Right kidney (tissue), 1 donor: Measurements from ENCODE around the gene MAP2K7.
A peak's percentile ranks its signal among the peaks of the same experiment; 100 is the strongest.
"Not testable (repeated sequence)": the region's sequence is repeated elsewhere in the genome, so short reads cannot be mapped to it uniquely, and the experiment has no call there.

ENCODE experiments used
- DNase-seq: peaks from one replicate; pipeline ENCODE4 v3.0.0-alpha.2; 2016

Gene MAP2K7

DNA sequence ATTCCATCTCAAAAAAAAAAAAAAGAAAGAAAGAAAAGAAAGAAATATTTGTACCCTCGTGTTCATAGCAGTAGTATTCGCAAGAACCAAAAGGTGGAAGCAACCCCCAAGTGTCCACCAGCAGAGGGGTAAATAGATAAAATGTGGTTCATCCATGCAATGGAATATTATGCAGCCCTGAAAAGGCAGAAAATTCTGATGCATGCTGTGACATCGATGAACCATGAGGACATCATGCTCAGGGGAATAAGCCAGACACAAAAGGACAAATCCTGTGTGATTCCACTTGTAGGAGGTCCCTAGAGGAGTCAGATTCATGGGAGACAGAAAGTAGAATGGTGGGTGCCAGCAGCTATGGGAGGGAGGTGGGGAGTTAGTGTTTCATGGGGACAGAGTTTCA, 21.8 kb upstream of the MAP2K7 start:
- no peak for DNase-seq

DNA sequence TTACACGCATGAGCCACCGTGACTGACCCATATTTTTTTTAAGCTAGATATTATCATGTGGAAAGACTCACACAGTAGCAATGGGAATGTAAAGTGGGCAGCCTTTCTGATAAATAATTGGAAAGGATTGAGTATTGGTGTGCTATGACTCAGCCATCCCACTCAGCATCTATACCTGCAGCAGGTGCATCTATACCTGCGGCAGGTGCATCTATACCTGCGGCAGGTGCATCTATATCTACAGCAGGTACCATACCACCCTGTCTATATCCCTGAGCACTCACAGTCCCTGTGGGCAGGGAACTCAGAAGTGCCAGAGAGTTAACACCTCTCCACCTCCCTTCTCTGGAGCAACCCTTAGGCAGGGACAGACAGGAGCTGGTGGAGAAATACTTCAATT, 20.6 kb upstream of the MAP2K7 start:
- no peak for DNase-seq

DNA sequence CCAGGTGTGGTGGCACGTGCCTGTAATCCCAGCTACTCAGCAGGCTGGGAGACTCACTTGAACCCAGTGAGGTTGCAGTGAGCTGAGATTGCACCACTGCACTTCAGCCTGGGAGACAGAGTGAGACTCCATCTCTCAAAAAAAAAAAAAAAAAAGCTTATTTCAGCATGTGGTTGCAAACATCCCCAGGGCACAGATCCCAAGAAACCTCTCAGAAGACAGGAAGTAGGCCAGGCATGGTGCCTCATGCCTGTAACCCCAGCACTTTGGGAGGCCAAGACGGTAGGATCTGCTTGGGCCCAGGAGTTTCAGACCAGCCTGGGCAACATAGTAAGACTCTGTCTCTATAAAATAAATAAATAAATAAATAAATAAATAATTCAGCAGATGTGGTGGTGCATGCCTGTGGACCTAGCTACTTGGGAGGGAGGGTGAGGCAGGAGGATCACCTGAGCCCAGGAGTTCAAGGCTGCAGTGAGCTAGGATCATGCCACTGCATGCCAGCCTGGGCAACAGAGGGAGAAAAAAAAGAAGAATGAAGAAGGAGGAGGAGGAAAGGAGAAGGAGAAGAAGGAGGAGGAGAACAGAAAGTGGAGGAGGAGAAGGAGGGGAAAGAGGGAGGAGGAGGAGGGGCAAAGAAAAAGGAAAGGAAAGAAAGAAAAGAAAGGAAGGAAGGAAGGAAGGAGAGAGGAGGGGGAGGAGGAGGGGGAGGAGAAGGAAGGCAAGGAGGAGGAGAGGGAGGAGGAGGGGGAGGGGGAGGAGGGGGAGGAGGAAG, 19.7 kb upstream of the MAP2K7 start:
- no peak for DNase-seq

DNA sequence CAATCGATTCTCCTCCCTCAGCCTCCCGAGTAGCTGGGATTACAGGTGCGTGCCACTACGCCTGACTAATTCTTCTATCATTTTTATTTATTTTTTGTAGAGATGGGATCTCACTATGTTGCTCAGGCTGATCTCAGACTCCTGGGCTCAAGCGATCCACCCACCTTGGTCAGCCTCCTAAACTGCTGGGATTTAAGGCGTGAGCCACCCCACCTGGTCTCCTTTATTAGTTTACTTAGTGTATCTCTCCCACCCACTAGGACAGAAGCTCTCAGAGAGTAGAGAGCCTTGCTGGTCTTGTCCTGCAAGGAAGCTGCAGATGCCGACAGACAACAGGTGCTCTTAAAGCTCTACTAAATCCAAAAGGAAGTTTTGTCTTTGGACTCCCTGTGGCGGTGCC, 17.9 kb upstream of the MAP2K7 start:
- no peak for DNase-seq

DNA sequence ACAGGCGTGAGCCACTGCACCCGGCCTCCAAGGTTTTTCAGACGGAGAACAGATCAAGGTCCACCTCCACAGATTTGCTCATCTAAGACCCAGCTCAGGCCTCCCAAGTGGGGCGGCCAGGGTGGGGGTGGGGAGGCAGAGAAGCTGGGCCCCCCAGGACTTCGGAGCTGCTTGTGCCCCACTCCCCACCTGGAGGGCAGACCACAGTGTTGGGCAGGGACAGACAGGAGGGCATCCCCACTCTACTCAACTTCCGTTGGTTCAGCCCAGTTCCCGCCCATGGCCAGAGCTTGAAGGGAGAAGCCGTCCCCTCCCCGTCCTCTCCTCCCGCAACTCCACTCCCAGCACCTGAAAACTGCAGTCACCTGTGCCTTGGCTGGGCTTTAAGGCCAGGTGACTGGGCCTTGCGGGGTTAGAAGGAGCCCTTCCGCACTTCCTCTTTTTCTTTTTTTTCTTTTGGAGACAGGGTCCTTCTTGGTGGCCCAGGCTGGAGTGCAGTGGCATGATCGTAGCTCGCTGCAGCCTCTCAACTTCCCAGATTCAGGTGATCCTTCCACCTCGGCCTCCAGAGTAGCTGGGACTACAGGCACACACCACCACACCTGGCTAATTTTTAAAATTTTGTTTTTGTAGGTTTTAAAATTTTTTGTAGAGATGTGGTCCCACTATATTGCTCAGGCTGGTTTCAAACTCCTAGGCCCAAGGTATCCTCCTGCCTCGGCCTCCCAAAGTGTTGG, 16.1 kb upstream of the MAP2K7 start:
- no peak for DNase-seq

DNA sequence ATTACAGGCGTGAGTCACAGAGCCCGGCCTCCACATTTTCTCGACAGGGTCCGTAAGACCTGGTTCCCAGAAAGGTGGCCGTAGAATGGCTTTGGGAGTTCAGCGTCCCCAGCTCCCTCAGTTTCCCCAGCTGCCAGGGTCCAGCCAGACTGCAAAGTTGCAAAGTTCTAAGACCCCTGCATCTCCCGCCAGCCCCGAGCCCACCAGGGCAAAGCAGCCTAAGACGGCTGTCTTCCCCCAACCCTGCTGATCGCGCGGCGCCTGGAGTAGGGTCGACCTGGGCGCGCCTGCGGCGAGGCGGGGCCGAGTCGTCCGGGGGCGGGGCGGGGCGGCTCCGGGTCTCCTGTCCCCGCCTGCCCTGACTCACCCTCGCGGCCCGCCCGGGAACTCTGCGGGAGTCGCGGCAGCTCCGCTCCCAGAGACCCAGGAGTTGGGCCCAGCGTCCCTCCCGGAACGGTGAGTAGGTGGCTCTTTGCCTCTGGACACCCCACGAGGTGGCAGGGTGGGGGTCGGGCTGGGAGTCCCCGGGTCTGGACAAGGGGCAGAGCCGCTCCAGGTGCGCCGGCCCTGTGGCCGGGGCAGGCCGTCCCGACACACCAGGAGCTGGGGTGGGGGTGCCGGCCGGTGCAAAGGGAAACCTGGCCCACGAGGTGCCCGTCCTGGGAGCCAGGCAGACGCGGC, 15.4 kb upstream of the MAP2K7 start, which contains the start of gene LRRC8E:
LRRC8E (plus strand) TSS at position 366 of the 681 bp plus-strand sequence. CDS start 7,094 bp downstream, outside the sequence.
- DNase-seq: no peak

DNA sequence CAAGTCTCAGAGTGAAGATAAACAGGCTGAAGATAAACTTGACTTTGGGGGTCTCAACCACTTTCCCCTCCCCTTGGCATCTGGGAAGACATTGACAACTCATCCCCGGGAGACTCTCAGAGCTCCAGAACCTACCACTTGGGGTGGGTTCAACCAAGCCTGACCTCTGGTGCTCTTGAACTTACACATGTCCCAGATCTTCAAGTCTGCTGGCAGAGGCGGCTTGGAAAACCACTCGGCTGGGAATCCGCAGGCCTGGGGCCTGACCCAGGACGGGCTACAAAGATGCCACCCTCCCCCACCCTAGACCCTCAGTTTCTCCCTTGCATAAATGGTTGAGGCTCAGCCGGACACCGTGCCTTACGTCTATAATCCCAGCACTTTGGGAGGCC, 14.9 kb upstream of the MAP2K7 start:
- DNase-seq: no peak

DNA sequence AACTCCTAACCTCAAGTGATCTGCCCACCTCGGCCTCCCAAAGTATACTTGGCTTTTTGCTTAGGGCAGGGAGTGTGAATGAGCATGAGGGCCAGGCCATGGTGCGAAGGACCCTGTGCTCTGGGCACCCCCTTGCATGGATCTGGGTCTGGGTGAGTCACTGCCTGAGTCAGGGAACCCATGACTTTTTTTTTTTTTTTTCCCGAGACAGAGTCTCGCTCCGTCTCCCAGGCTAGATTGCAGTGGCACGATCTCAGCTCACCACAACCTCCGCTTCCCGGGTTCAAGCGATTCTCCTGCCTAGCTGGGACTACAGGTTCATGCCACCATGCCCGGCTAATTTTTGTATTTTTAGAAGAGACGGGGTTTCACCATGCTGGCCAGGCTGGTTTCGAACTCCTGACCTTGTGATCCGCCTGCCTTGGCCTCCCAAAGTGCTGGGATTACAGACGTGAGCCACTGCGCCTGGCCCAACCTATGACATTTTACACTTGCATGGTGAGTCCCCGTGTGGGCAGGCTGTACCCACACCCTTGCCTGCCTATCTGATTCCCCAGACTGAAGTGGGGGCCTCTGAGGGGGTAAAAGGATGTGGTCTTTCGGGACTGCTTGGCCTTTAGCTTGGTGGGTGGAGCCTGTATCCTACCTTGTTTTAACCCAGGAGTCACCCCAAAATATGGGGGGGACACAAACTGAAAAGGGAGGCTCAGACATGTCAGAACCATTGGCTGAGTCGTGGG, 10.1 kb upstream of the MAP2K7 start:
- DNase-seq: not testable (repeated sequence)

DNA sequence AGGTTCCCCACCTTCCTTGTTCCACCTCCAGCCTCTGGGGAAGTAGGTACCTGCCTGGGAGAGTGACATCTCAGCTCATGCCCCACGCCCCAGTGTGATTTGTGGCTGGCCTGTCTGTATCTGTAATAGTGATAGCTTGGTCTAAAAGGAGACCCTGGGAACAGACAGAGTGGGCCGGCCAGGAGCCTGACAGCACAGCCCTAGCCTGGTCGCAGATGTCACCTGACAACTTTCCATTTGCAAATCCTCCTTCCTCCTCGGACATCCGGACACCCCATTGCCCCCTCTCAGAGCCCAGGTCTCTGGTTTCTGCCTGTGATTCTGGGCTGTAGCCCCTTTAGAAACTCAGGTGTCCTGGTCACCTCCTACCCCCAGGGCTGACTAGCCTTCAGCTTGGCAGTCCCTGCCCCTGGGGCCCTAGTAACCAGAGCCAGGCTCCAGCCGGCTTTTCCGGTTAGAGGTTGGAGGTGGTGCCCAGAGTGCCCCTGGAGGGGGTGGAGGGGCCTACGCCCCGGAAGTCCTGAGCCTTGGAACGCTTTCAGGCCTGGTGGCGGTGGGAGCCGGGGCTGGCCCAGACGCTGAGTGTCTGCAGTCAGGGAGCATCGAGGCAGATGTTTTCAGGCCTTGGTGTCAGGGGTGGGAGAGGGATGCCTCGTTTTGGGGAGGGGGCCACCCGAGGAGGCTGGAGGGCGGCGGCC, 8.9 kb upstream of the MAP2K7 start:
- no peak for DNase-seq

DNA sequence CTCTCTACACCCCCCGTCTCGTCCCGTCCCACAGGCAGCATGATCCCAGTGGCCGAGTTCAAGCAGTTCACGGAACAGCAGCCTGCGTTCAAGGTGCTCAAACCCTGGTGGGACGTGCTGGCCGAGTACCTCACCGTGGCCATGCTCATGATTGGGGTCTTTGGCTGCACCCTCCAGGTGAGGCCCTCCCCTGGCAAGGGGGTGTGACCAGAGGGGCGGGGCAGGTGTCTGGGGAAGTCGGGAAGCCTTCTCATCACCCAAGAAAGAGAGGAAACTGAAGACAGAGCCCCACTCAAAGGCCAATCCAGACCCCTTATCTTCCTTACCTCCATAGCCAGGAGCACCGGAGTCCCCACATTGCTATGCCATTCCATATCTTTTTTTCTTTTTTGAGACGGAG, 8.1 kb upstream of the MAP2K7 start:
- no peak for DNase-seq

DNA sequence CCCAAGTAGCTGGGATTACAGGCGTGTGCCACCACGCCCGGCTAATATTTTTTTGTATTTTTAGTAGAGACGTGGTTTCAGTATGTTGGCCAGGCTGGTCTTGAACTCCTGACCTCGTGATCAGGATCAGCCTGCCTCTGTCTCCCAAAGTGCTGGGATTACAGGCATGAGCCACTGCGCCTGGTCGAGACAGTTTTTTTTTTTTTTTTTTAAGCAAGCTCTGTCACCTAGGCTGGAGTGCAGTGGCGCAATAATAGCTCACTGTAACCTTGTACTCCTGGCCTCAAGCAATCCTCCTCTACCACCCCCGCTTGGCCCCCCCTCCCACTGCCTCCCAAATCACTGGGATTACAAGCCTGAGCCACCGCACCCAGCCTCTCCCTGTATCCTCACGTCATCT, 6.4 kb upstream of the MAP2K7 start:
- no peak for DNase-seq

DNA sequence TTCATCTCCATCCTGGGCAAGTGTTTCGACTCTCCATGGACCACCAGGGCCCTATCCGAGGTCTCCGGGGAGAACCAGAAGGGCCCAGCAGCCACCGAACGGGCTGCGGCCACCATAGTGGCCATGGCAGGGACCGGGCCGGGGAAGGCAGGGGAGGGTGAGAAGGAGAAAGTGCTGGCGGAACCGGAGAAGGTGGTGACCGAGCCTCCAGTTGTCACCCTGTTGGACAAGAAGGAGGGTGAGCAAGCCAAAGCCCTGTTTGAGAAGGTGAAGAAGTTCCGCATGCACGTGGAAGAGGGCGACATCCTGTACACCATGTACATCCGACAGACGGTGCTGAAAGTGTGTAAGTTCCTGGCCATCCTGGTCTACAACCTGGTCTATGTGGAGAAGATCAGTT, 4.7 kb upstream of the MAP2K7 start:
- DNase-seq: no peak

DNA sequence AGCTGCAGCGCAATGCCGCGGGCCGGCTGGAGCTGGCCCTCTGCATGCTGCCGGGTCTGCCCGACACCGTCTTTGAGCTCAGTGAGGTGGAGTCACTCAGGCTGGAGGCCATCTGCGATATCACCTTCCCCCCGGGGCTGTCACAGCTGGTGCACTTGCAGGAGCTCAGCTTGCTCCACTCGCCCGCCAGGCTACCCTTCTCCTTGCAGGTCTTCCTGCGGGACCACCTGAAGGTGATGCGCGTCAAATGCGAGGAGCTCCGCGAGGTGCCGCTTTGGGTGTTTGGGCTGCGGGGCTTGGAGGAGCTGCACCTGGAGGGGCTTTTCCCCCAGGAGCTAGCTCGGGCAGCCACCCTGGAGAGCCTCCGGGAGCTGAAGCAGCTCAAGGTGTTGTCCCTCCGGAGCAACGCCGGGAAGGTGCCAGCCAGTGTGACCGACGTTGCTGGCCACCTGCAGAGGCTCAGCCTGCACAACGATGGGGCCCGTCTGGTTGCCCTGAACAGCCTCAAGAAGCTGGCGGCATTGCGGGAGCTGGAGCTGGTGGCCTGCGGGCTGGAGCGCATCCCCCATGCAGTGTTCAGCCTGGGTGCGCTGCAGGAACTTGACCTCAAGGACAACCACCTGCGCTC, 3.8 kb upstream of the MAP2K7 start:
- no peak for DNase-seq

DNA sequence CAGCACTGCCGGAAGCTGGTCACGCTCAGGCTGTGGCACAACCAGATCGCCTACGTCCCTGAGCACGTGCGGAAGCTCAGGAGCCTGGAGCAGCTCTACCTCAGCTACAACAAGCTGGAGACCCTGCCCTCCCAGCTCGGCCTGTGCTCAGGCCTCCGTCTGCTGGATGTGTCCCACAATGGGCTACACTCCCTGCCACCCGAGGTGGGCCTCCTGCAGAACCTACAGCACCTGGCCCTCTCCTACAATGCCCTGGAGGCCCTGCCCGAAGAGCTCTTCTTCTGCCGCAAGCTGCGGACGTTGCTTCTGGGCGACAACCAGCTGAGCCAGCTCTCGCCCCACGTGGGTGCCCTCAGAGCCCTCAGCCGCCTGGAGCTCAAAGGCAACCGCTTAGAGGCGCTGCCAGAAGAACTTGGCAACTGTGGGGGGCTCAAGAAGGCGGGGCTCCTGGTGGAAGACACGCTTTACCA, 3.2 kb upstream of the MAP2K7 start:
- no peak for DNase-seq

DNA sequence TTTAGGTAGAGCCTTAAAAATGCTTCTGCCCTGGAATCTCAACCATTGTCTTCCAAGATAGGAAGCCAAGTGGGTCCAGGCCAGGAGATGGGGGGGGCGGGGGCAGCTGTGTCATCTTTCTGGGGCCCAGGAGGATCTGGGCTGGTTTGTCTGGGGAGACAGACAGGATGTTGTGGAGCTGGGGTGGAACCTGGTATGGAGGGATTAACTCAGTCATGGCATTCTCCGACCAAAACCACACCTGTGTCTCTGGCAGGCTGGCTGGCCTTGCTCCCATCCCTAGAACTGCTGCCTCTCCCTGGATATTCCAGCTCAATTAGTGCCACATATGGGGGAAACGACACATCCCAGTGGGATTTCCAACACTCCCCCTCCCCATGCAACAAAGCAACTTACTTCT, 2.7 kb upstream of the MAP2K7 start:
- DNase-seq: no peak

DNA sequence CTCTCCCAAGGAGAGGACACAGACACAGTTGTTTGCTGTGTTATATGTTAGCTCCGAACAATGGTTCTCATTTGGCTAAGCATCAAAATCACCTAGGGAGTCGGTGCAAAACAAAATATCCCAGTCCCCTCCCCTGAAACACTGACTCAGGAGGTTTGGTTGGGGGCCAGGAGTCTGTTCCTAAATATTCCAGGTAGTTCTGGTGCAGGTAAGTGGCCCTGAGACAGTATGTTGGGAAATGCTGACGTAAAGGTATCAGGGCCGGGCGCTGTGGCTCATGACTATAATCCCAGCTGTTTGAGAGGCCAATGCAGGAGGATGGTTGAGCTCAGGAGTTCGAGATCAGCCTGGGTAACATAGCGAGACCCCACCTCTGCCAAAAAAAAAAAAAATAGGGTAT, 2.3 kb upstream of the MAP2K7 start:
- no peak for DNase-seq

DNA sequence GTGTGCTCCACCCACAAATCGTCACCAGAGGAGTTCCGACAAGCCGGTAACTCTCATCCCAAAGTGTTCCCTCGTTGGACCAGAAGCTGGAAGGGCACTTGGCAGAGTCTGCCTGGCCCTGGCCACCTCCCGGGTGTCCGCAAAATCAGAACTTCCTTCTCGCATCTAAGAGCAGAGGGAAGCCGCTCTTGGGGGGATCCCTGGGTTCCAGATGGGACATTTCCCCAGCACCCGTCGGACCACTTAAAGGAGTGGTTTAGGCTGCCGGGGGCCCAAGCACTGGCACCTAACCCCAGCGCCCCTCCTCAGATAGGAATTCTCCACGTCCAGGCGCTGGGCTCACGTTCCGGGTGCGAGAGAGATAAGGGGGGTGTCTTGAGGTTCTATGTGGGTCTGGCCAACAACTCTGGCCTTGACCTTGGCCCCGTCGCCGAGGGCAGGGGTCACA, 857 bp upstream of the MAP2K7 start:
- DNase-seq: no peak

DNA sequence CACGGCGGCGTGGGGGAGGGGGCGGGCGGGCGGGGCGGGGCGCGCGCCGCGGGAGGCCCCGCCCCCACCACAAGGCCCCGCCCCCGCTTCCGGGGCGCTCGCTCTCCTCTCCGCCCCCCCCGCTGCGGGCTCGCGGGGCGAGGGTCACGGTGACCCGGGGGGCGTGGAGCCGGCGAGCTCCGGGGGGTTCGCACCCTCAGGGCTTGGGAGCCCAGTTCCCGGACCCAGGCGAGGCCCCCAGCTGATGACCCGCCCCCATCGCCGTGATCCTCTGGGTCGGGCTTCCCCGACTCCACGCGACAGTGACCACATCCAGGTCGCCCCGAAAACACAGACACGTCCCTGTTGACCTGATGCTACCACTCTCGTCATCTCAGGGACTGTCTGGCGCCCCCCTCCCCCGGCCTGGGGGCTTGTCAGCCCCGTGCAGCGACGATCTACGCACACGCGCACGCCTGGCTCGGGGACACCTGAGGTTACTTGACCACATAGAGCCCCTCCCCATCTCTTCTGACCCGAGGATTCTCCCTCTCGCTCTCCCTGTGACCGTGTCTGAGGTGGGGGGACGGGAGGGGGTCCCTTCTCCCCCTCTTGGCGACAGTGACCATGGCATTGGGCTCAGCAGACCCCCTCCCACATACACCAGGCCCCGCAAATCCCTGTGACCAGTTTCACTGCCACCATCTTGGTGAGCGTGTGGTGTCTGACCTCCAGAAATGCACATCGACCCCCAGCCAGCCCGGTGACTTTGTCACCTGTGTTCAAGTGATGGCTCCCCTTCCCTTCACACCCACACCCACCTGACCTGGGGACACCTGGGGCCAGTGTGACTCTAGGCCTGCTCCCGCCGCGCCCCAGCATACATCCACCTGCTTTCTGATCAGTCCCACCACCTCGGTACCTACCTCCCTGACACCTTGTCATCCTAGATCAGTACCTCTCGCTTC, 670 bp downstream of the MAP2K7 start:
- DNase-seq: peak; percentile 69

DNA sequence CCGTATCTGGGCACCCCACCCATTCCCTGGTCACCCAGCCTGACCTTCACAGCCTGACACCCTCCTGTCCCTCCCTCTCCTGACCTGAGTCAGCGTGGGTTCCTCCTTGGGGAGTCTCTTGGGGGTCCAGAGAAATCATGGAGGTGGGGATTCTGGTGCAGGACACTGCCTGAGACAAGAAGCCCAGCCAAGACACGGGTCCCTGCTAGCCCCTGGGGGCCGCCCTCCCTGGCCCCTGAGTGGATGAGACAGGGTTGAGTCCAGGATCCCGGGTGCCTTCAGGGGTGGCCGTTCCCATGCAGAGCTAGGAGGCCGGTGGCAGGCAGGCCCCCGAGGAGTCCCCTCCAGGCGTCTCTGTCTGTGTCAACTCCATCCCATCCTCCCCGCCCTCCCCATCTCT, 1.6 kb downstream of the MAP2K7 start:
- no peak for DNase-seq

DNA sequence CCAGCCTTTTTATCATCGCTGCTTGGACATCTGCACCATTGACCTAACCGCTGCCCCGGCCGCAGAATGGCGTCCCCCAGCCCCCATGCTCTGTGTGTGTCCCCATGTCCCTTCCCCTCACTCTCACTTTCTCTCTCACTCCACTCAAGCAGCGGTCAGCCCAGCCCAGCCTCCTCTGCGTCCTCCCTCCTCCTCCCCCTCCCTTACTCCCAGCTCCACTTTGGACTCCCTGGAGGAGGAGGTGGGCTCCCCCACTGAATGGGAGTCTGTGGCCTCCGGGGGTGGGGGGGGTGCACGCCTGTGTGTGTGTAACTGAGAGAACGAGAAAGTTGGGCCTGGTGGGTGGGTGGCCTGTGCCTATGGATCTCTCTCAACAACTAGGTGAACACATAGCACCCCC, 2.2 kb downstream of the MAP2K7 start:
- DNase-seq: no peak
